ENCODE data around the gene CNTFR.
"Not testable (repeated sequence)": the region's sequence is repeated elsewhere in the genome, so short reads cannot be mapped to it uniquely, and the experiment has no call there.

The CNTFR gene

GRCh38 chr9:34555002-34555348 is 34.5 kb downstream of the CNTFR start:
- DNase-seq (ENCODE audit: low read depth in 2 of 2), result no peak

GRCh38 chr9:34554211-34555001 is 35.1 kb downstream of the CNTFR start:
- no peak for DNase-seq (ENCODE audit: low read depth in 2 of 2)

GRCh38 chr9:34553511-34554021 is 36.0 kb downstream of the CNTFR start:
- DNase-seq (ENCODE audit: low read depth in 2 of 2), result no peak

GRCh38 chr9:34552986-34553385 is 36.5 kb downstream of the CNTFR start:
- DNase-seq (ENCODE audit: low read depth in 2 of 2), result no peak

DNA sequence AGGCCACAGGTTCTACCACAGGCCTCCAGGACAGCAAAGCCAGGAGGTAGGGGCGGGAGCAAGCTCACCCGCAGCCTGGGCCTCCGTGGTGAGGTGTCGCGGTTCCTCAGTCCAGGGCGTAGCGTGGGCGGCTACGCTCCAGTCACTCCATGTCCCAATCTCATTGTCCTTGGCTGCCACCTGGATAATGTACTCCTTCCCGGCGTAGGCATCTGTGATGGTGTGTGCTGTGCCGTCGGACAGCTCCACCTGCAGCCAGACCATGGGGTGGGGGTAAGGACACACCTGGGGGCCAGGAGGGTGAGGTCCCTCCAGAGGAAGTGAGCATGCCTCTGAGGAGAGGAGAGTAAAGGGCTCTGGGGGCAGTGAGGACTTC is 36.9 kb downstream of the CNTFR start:
- no peak for DNase-seq (ENCODE audit: low read depth in 2 of 2)

DNA sequence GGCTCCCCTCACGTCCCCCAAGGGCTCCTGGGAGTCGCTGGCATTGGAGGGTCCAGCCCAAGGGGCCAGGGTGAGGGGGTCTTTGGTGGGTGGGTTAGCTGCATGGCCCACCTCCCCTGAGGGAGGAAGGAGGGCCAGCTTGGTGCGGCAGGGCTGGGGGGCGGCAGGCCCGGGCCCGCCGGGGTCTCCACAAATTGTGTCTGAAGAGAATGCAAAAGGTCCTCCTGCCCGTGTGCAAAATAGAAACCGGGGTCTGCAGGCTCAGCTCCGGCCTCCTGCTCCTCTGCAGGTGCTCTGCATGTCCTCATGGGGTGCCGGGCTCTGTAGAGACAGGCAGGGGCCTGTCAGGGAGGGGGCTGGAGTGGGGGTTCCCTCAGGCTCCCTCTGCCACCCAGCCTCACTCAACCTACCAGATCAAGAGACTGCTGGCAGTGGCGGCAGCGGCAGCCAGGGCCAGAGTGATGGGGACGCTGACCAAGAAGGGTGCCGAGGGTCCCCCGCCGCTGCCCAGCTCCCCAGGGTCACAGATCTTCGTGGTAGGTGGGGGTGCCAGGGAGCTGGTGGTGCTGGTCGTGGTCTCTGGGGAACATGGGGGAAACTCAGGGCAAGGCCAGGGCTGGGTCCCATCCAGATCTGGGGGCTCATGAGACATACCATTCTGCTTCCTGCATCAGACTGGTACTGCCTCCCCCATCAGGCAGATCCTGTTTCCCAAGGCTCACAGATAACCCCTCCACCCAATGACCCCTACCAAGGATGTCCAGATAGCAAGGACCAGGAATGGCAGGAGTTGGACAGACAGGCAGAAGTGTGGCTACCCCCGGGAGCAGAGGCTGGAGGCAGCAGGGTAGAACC is 37.5 kb downstream of the CNTFR start:
- DNase-seq (ENCODE audit: low read depth in 2 of 2), result no peak

- DNase-seq (ENCODE audit: low read depth in 2 of 2), result no peak
Observed at GRCh38 chr9:34550681-34551270, 38.7 kb downstream of the CNTFR start.

DNA sequence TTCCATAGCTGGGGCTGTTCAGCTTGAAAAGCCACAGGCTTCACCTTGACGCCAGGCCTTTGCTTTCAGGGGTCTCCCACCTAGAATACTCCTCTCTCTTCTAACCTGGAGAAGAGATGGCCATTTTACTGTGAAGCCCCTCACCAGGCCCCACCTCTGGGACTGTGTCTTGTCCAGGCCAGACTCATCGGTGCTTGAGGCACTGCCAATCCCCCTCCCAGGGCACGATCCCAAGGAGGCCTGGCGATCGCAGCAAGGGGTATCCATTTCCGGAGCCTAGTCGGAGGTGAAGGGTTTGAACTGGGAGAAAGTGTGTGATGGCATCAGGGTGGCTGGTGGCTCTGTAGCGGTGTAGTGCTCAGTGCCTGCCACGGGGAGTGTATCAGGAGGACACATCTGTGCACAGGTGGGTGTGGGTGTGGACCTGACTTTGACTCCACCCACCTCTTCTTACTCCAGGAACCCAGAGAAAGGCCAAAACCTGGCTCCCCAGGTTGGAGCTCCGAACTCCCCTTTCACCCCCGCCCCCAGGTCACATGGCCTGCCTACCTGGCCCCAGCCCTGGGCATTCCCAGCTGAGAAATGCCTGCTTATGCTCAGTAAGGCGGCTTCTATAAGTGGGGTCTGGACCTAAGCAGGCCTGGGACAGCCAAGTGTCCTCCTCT is 39.4 kb downstream of the CNTFR start:
- DNase-seq (ENCODE audit: low read depth in 2 of 2), result no peak

GRCh38 chr9:34549407-34549732 is 40.2 kb downstream of the CNTFR start:
- DNase-seq (ENCODE audit: low read depth in 2 of 2), result no peak

DNA sequence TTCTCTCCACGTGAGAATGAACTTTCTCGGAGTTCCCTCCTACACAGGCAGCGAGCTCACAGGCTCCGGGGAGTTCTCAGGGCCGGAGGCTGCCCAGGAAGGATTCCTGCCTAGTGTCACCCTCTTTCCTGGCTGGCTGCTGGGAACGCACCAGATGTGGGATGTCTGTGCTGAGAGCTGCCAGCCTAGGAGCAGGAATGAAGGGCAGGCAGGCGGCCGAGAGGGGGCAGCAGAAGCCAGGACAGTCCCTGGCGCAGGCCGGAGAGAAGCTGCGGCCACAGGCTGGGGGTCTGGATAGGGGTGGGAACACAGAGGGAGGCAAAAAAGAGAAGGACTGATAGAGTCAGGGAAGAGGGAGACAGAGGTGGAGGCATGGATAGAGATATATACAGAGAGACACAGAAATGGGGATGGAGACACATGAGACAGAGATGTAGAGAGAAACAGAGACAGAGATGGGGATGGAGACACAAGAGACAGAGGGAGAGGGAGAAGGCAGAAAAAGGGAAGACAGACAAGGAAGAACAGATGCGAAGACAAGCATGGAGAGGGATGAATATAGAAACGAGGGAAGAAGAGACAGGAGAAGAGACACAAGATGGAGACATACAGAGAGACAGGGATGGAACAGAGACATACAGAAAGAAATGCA is 41.4 kb downstream of the CNTFR start:
- DNase-seq (ENCODE audit: low read depth in 2 of 2), result no peak

GRCh38 chr9:34546834-34547827 is 42.4 kb downstream of the CNTFR start:
- no peak for DNase-seq (ENCODE audit: low read depth in 2 of 2)

DNA sequence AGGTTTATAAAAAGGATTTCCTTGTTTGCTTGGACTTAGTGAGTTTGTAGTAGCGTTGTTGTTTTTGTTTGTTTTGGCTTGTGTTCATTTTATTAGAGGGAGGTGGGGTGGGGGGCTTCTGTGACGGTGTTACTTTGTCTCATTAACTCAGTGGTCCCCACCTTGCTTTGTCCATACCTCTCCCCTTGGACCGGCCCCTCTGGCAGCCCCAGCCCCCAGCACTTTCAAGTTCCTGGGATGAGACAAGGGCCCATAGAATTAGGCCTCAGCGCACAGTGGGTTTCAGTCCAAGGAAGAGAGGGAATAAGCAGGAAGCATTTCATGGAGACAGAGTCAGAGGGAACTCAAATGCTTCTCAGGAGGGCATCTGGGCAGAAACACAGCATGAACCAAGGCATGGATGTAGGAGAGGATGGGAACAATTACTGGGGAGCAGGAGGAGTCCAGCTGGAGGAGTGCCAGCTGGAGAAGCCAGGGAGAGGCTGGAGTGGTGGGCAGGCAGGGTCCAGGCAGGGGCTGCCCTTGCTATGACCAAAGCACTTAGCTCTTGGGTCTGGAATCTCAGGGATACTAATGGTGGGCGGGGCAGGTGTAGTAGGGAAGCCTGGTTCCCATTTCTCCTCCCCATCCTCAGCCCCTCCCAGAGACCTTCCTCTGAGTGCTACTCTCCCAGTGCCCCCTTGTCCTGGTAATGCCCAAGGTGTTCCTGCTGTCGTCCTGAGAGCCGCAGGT is 43.3 kb downstream of the CNTFR start:
- DNase-seq (ENCODE audit: low read depth in 2 of 2), result no peak

- no peak for DNase-seq (ENCODE audit: low read depth in 2 of 2)
Observed at GRCh38 chr9:34545497-34545896, 44.0 kb downstream of the CNTFR start.

- no peak for DNase-seq (ENCODE audit: low read depth in 2 of 2)
Observed at GRCh38 chr9:34544035-34544434, 45.5 kb downstream of the CNTFR start.

GRCh38 chr9:34541540-34541939 is 48.0 kb downstream of the CNTFR start:
- no peak for DNase-seq (ENCODE audit: low read depth in 2 of 2)

- DNase-seq (ENCODE audit: low read depth in 2 of 2), result no peak
Observed at GRCh38 chr9:34540827-34541226, 48.7 kb downstream of the CNTFR start.

GRCh38 chr9:34536685-34537084 is 52.8 kb downstream of the CNTFR start:
- no peak for DNase-seq (ENCODE audit: low read depth in 2 of 2)

DNA sequence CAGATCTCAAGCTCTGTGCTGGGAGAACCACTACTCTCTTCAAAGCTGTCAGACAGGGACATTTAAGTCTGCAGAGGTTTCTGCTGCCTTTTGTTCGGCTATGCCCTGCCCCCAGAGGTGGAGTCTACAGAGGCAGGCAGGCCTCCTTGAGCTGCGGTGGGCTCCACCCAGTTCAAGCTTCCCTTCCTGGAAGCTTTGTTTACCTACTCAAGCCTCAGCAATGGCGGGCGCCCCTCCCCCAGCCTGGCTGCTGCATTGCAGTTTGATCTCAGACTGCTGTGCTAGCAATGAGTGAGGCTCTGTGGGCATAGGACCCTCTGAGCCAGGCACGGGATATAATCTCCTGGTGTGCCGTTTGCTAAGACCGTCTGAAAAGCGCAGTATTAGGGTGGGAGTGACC is 57.5 kb downstream of the CNTFR start:
- not testable (repeated sequence) for DNase-seq (ENCODE audit: low read depth in 2 of 2)

DNA sequence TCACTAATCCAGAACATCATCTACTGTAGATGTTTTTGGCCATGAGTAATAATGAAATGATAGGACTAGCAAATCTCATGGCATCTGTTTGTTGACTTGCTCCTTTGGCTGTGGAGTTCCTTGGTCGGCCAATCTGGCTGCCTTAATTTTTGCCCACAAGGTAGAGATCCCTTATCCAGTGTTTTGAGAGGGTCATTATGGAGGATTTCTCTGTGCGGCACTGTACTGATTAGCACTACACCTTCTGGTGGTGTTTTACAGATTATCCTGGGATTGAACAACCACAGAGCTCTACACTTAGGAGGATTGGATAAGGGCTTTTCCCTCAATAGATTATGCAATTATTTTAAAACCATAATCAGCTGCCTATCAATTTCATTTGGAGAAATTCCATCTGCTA is 63.5 kb downstream of the CNTFR start:
- DNase-seq (ENCODE audit: low read depth in 2 of 2), result no peak

- no peak for DNase-seq (ENCODE audit: low read depth in 2 of 2)
Observed at GRCh38 chr9:34524349-34524748, 65.2 kb downstream of the CNTFR start.

All from fibroblast of skin of left biceps (primary cell).